GM23338 (cell line): ENCODE results near the gene RXFP2. TPM values are rescaled to one million over a fixed set of nuclear protein-coding genes. Genes with fewer than 3 reads are reported as not detected.

Source experiments
- ATAC-seq: fragments of 200-7000 bp; cut with Tn5 transposase; 3 replicates; pipeline ENCODE4 v1.9.1; 2020
- DNase-seq: peaks from one replicate; pipeline ENCODE4 v3.0.0-alpha.2; 2015; ENCODE audit warnings: low spot score
- H2AFZ ChIP-seq: fragments of 200-600 bp; sonication (generic); 2 replicates; pipeline ENCODE4 v1.8.0; 2016; ENCODE audit warnings: antibody characterized with exemption, mild to moderate bottlenecking, moderate library complexity
- H3F3A ChIP-seq: fragments of 200-600 bp; sonication (generic); replicated peaks from 2 replicates; pipeline ENCODE4 v1.8.0; 2017; ENCODE audit warnings: antibody characterized with exemption, mixed run types, low read depth
- H3K27ac ChIP-seq: fragments of 200-600 bp; sonication (generic); 2 replicates; pipeline ENCODE4 v1.6.1; 2016; ENCODE audit warnings: low read depth
- H3K27me3 ChIP-seq: fragments of 200-600 bp; sonication (generic); 2 replicates; pipeline ENCODE4 v1.8.0; 2016; ENCODE audit warnings: mild to moderate bottlenecking, mixed run types, moderate library complexity; ENCODE audit not compliant: insufficient read depth
- H3K36me3 ChIP-seq: fragments of 200-600 bp; sonication (generic); 2 replicates; pipeline ENCODE4 v1.8.0; 2016; ENCODE audit warnings: mild to moderate bottlenecking; ENCODE audit not compliant: insufficient read depth
- H3K4me1 ChIP-seq: fragments of 200-600 bp; sonication (generic); 2 replicates; pipeline ENCODE4 v1.8.0; 2016; ENCODE audit warnings: mild to moderate bottlenecking, moderate library complexity; ENCODE audit not compliant: insufficient read depth
- H3K4me2 ChIP-seq: fragments of 200-600 bp; sonication (generic); 2 replicates; pipeline ENCODE4 v1.7.1; 2017; ENCODE audit warnings: mixed run types
- H3K4me3 ChIP-seq: fragments of 200-600 bp; sonication (generic); 2 replicates; pipeline ENCODE4 v1.6.1; 2016; ENCODE audit warnings: mixed run types
- H3K79me2 ChIP-seq: fragments of 200-600 bp; sonication (generic); replicated peaks from 2 replicates; pipeline ENCODE4 v1.8.0; 2017; ENCODE audit warnings: mild to moderate bottlenecking; ENCODE audit not compliant: insufficient read depth
- H3K9me2 ChIP-seq: fragments of 200-600 bp; sonication (generic); 2 replicates; pipeline ENCODE4 v1.8.0; 2017; ENCODE audit not compliant: insufficient read depth
- H4K20me1 ChIP-seq: fragments of 200-600 bp; sonication (generic); replicated peaks from 2 replicates; pipeline ENCODE4 v1.8.0; 2017; ENCODE audit warnings: mild to moderate bottlenecking; ENCODE audit not compliant: insufficient read depth
- H3K27ac Mint-ChIP-seq: 2 replicates; pipeline ENCODE4 v1.8.0; 2020; ENCODE audit warnings: inconsistent platforms, mild to moderate bottlenecking, moderate library complexity, mixed read lengths
- H3K27me3 Mint-ChIP-seq: 3 replicates; pipeline ENCODE4 v1.8.0; 2022; ENCODE audit warnings: low read depth, mild to moderate bottlenecking, moderate library complexity, mixed read lengths, inconsistent platforms; ENCODE audit not compliant: insufficient read depth, poor library complexity
- H3K36me3 Mint-ChIP-seq: 3 replicates; pipeline ENCODE4 v1.8.0; 2021; ENCODE audit warnings: low read depth, mild to moderate bottlenecking, inconsistent platforms, moderate library complexity, mixed read lengths
- H3K4me1 Mint-ChIP-seq: 3 replicates; pipeline ENCODE4 v1.8.0; 2020; ENCODE audit warnings: mild to moderate bottlenecking, inconsistent platforms, mixed read lengths
- H3K4me3 Mint-ChIP-seq: 3 replicates; pipeline ENCODE4 v1.8.0; 2021; ENCODE audit warnings: moderate library complexity, mild to moderate bottlenecking, inconsistent platforms, mixed read lengths
- H3K9me3 Mint-ChIP-seq: 3 replicates; pipeline ENCODE4 v1.8.0; 2020; ENCODE audit warnings: moderate library complexity, mild to moderate bottlenecking, inconsistent platforms, mixed read lengths
- CREB1 ChIP-seq: fragments of 250-450 bp; sonication (Bioruptor Pico); IDR thresholded peaks from 2 replicates; pipeline ENCODE4 v1.5.0; 2020; ENCODE audit warnings: low read depth, mild to moderate bottlenecking, moderate library complexity
- CTCF ChIP-seq, 2 experiments: fragments of 200-600 bp in 1 of 2; sonication (generic) in 1 of 2; conservative IDR thresholded peaks; 2 replicates each; pipeline versions ENCODE4 v1.5.1 to v1.6.1; 2016 to 2017; ENCODE audit warnings: antibody characterized with exemption in 2 of 2, low read depth in 2 of 2, mild to moderate bottlenecking in 2 of 2, moderate library complexity in 1 of 2
- ETS1 ChIP-seq: IDR thresholded peaks from 2 replicates; pipeline ENCODE4 v1.6.1; 2016; ENCODE audit warnings: antibody characterized with exemption
- JUNB ChIP-seq: IDR thresholded peaks from one replicate; pipeline ENCODE4 v1.6.1; 2016; ENCODE audit warnings: antibody characterized with exemption; ENCODE audit not compliant: unreplicated experiment
- NANOG ChIP-seq: IDR thresholded peaks from 2 replicates; pipeline ENCODE4 v1.6.1; 2016; ENCODE audit warnings: antibody characterized with exemption, borderline replicate concordance
- POLR2AphosphoS5 ChIP-seq: IDR thresholded peaks from 2 replicates; pipeline ENCODE4 v1.6.1; 2016; ENCODE audit warnings: antibody characterized with exemption, low read depth
- REST ChIP-seq: IDR thresholded peaks from one replicate; pipeline ENCODE4 v1.6.1; 2018; ENCODE audit warnings: antibody characterized with exemption; ENCODE audit not compliant: unreplicated experiment
- STAT1 ChIP-seq: IDR thresholded peaks from one replicate; pipeline ENCODE4 v1.6.1; 2016; ENCODE audit warnings: antibody characterized with exemption; ENCODE audit not compliant: unreplicated experiment
- ZNF114 ChIP-seq: fragments of 250-450 bp; sonication (Bioruptor Pico); IDR thresholded peaks from 2 replicates; pipeline ENCODE4 v1.5.0; 2020; ENCODE audit warnings: mild to moderate bottlenecking, moderate library complexity
- ZNF331 ChIP-seq: fragments of 250-450 bp; sonication (Bioruptor Pico); IDR thresholded peaks from 2 replicates; pipeline ENCODE4 v1.5.0; 2020; ENCODE audit warnings: low read depth, mild to moderate bottlenecking, moderate library complexity
- ZNF462 ChIP-seq: fragments of 250-450 bp; sonication (Bioruptor Pico); IDR thresholded peaks from 2 replicates; pipeline ENCODE4 v1.5.0; 2020; ENCODE audit warnings: mild to moderate bottlenecking, moderate library complexity
- polyA plus RNA-seq: library from polyadenylated mRNA; unstranded; fragments of >200 nt; fragmentation: Nextera tagmentation; extraction: Ambion mirVana; gene quantifications from 2 replicates; pipeline ENCODE4 v1.2.1, GENCODE V29; 2016
- total RNA-seq: library from RNA; depleted of rRNA; stranded (reverse); fragments of >200 nt; shearing (Covaris generic); gene quantifications from 2 replicates; pipeline ENCODE4 v1.2.3, GENCODE V29; 2014

The RXFP2 gene
- total and polyA plus RNA-seq, 2 experiments from 2014 or later: not detected

- Histone ChIP-seq H3K36me3 (no peaks in the 10 kb centered on the region), H3K27ac (no peak overlapping the region), H3K4me1 (no peaks in the 10 kb centered on the region), H3K9me2 (peaks cover 8% of the 10 kb centered on the region; the same call in 1 of the 2 replicates), H4K20me1 (no peaks in the 10 kb centered on the region), H3F3A (no peaks in the 10 kb centered on the region), H2AFZ (no peak overlapping the region), H3K4me2 (no peak overlapping the region), H3K27me3 (no peaks in the 10 kb centered on the region), H3K4me3 (no peak overlapping the region), H3K79me2 (no peaks in the 10 kb centered on the region)
- H3K36me3 Mint-ChIP-seq: no peaks in the 10 kb centered on the region
- peaks cover 3% of the 10 kb centered on the region for H3K27me3 Mint-ChIP-seq
- ATAC-seq (no peak), DNase-seq (no peak)
- no peak overlapping the region for H3K27ac Mint-ChIP-seq
- no peaks in the 10 kb centered on the region; the same call in 2 of the 3 replicates for H3K9me3 Mint-ChIP-seq
- no peak for TF ChIP-seq REST
- TF ChIP-seq JUNB: no peak
- TF ChIP-seq CTCF (conservative IDR thresholded peaks at IDR 0.05; ENCODE audit: low read depth in 2 of 2): no peak
- no peak for TF ChIP-seq NANOG
- no peak for TF ChIP-seq CREB1 (CRISPR knock-in tag)
- TF ChIP-seq ZNF331: no peak
- TF ChIP-seq STAT1: no peak
- TF ChIP-seq ZNF114 (CRISPR knock-in tag): no peak
- no peak for TF ChIP-seq ZNF462 (CRISPR knock-in tag)
- TF ChIP-seq ETS1: no peak
- no peak for TF ChIP-seq POLR2AphosphoS5
- H3K4me3 Mint-ChIP-seq: no peak overlapping the region
- H3K4me1 Mint-ChIP-seq: no peaks in the 10 kb centered on the region
These were observed 20.1 kb upstream of the RXFP2 start for GRCh38 chr13:31719214-31719613.
